KBM-7 (cell line): ENCODE data around the gene THAP9.
"Not testable (repeated sequence)": the region's sequence is repeated elsewhere in the genome, so short reads cannot be mapped to it uniquely, and the experiment has no call there.

Experiments
- DNase-seq: peaks from one replicate; pipeline ENCODE4 v3.0.0-alpha.2; 2015
- in situ Hi-C: fragments of 300-500 bp; cut with MboI; formaldehyde crosslinking; loops from 2 replicates; pipeline ENCODE4 v1.14.3; 2020; ENCODE audit warnings: low sequenced_read_pairs, low pct_unique_long_range_greater_than_20kb, mixed read lengths

The THAP9 gene

DNA sequence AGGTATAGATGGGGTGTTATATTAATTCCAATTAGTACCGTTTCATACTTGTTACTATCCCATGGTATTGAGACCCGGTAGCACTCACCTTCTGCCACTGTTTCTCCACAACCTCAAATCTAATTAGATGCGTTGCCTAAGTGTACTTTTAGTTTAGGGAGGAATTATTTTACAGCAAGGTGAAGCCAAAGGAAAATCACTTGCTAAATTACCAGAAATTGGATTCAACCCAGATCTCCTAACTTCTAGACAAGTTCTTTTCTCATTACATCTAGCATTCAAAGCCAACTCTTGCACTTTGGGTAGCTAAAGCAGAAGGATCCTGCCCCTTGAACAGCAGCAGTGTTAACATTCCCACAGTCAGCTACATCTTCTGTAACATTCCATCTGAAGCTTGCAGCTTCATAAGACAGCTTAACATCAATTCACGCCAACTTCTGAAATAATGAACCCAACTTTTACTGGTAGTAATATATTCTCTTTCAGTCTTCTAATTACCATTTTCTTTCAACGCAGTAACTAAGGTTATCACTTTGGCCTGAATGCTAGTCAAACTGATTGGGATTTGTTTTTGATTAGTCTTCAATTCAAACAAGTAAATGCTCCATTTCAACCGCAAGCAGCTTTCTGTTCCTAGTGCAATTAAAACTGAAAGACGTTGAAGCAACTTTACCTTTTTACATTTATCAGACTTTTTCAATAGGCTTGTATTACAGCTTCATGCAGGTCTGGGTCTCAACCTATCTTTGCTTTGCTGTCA lies 8.6 kb upstream of the THAP9 start:
- DNase-seq = peak; percentile 15
- in situ Hi-C loops = no loop called here

DNA sequence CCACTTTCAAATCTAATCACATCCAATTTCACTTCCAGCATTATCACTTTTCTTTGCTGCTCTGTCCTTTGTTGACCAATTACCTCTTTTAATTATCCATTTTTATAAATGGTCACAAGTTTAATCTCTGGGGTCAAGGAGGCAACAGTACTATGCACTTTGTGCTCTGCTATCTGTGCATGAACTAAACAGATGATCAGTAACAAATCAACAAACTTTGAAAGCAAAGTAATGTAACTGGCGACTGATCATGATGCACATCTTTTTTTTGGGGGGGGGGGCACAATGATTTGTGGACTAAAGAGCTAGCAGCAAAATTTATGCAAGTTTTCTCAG lies 8.1 kb upstream of the THAP9 start:
- DNase-seq = no peak

DNA sequence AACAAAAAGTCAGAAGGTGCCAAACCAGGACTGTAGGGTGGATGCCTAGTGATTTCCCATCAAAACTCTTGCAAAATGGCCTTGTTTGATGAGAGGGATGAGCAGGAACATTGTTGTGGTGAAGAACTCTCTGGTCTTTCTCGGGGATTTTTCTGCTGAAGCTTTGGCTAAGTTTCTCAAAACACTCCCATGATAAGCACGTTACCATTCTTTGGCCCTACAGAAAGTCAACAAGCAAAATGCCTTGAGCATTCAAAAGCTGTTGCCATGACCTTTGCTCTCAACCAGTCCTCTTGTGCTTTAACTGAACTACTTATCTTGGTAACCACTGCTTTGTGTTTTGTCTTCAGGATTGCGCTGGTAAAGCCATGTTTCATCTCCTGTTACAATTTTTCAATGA lies 6.6 kb upstream of the THAP9 start:
- in situ Hi-C loops = no loop called here
- DNase-seq = no peak

More for the DNA sequence above, 8.1 kb upstream of the THAP9 start:
- in situ Hi-C loops = no loop called here

DNA sequence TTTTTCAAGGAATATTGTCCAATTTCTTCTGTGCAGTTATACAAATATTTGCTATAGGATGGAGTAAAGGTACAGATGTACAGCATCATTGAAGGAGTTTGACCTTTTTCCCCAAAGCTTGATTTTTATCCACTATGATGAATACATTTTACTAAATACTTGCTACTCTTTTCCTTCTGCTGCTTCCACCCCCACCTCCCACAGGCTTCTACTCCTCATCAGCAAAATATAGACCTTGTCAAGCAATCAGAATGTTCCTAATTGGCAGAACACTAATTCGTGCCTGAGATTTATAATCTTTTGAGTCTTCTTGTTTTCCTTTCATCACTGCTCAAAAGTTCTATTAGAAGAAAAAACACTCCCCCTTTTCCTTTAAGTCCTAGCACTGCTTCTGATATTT lies 3.8 kb upstream of the THAP9 start:
- no peak for DNase-seq
- in situ Hi-C loops = no loop called here

DNA sequence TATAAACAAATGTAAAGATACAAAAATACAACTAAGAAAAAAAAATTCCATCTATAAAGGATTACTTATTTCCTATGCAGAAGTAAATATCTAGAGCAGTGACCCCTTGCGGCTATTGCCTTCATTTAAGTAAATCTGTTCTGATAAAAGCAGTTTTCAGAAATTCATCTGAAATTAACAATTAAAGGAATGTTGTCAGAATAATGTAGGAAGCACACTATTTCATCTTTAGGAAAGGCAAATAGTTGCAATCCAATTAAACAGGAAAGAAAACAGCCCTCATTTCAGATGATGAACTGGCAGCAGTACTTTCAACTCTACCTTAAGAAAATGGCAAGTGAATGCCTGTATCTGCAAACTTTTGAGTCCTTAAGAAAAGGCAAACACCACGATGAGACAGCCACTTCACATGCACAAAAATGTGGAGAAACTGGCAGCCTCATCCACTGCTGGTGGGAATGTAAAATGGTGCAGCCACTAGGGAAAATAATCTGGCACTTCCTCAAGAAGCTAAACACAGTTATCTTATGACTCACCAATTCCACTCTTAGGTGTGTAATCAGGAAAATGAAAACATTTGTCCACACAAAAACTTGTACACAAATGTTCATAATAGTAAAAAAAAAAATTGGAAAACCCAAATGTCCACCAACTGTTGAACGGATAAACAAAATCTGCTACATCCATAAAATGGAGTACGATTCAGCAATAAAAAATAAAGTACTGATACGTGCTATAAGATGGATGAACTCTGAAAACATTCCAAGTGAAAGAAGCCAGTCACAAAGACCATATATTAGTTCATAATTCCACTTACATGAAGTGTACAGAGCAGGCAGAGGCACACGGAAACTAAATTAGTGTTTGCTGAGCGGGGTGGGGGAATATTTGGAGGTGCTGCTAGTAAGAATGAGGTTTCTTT lies 2.0 kb upstream of the THAP9 start:
- in situ Hi-C loops = no loop called here
- DNase-seq = peak; percentile 33

DNA sequence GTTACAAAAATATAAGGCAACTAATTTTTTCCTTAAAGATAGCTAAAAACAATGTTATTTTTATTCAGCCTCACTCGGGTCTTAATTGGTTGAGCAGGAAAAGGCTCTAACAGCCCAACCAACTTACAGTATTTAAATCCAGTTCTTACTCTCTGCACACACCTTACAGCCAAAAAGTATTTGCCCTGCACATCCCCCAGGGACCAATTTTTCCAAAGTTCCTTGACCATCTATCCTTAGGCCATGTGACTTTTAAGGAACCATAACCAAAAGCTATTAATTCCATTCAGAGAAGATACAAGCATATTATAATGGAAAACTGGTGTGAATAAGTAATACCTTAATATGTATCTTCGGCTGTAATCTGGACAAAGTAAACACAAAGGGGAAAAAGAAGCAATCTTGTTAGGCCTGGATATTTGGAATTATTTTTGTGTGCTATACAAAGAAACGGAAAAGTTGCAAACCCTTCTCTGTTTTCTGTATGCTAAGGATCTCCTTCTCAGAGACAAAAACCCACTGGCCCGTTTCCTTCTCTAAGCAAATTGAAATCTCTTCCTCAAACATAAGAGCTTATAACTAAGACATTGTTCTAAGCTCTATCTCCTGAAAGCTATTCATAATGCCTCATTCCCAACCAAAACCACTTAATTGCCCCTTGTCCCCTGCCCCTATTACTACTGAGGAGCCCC lies 1.0 kb upstream of the THAP9 start:
- no peak for DNase-seq
- in situ Hi-C loops = no loop called here

DNA sequence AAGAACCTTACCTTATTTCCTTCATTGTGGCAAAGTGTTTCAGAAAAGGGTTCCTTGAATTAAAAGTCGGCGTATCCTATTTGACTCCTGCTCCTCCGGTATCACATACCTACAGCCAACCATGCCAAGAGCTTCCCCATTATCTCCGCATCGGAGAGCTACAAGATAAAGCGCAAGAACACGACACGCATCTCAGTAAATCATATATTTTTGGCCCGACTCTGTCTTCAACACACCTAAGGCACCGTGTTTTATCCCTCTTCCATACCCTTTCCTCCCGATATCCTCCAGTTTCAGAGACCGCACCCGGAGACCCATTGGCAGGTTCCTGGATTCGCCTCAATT lies 497 bp upstream of the THAP9 start:
- in situ Hi-C loops = no loop called here
- DNase-seq = no peak

DNA sequence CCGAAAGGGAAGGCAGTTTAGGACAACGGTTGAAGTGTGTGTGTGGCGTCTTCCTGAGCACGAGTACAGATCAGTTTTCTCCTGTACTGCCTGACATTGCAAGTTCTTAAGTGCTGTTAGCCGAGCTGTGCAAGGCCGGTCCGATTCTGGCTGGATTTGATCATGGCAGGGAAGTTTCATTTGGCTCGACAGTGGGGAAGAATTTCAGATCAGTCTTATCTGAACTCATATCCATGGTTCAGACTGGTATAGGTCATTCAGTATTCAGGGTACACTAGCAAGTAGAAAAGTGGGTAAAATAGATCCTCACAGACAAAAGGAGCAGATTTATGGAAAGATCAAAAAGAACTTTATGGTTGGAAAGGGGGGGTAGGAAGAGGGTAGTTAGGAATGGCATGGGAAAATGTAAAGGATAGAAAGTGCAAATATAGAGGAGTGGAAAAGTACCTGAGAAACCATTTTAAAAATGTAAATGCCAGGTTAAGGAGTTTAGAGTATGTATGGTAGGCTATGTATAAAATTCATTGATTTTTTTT lies 716 bp downstream of the THAP9 start:
- in situ Hi-C loops = no loop called here
- no peak for DNase-seq

DNA sequence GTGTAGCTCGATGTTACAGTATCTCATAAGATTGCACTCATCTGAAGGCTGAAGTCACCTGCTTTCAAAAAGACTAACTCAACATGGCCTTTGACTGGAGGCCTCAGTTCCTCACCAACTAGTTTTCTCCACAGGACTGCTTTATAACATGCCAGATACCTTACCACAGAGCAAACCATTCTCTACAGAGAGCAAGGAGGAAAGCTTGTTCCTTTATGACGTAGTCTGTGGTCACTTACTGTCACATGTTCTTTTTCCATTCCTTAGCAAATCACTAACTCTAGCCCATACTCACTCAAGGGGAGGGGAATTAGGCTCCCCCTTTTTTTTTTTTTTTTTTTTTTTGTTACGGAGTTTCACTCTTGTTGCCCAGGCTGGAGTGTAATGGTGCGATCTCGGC lies 3.2 kb downstream of the THAP9 start:
- DNase-seq = peak; percentile 40
- in situ Hi-C loops = no loop called here

DNA sequence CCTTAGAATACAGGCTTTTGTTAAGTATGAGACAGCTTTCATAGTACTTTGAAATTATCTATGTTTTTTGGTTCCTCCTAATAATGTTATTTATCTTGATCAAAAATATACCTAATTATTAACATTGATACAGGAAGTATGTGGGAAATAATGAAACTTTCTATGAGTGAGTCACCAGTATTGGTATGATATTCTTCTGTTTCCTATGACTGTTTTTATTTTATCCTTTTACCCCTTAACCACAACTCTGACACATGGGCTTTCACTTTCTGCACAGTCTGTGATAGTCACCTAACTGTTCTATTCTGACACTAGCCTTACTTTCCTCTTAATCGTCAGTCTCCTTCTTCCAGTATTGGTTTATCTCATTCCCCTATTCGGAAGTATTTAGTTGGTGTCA lies 4.7 kb downstream of the THAP9 start:
- in situ Hi-C loops = no loop called here
- no peak for DNase-seq

DNA sequence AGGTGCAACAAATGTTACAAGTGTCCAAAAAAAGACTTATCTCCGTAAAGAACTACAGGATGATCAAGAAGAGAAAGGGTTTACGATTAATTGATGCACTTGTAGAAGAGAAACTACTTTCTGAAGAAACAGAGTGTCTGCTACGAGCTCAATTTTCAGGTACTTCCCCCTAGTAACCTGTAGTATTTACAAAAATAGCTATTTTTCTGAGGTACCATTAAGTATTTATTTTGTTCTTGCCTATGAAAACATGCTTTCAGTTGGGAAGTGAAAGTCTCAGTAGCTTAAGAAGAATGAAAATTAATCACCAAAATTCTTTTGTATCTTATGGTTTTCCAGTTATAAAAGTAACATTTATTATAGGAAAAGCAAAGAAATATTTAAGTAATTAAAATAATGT lies 5.9 kb downstream of the THAP9 start:
- DNase-seq = no peak
- in situ Hi-C loops = no loop called here

DNA sequence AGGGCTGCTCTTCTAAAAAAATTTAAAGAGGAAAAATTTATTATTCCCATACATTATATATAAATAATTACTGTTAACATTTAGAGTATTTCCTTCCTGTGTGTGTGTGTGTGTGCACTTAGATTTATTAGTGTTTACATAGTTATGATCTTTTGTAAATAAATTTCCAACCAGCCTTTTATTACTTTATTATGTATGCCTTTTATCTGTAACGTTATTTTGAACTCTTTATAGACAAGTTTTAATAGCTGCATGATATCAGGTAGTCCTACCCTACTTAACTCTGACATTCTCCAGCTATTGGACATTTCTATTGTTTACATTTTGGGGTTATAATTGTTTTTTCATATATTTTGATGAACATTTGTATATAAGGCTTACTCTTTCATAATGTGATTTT lies 8.8 kb downstream of the THAP9 start:
- no peak for DNase-seq
- in situ Hi-C loops = no loop called here

DNA sequence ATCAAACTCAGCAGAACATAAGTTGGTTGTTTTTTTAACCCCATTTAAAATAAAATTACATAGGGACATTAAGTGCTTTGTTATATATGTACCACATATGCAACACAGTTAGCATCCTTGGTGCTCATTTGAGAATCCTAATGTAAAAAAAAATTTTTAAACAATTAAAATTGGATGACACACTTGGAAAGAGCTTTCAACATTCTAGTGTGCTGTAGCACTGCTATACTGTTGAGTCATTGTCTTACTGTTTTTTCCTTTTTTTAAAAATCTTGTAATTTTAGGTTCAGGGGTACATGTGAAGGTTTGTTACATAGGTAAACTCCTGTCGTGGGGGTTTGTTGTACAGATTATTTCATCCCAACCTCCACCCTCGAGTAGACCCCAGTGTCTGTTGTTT lies 12.8 kb downstream of the THAP9 start:
- no peak for DNase-seq
- in situ Hi-C loops = no loop called here

DNA sequence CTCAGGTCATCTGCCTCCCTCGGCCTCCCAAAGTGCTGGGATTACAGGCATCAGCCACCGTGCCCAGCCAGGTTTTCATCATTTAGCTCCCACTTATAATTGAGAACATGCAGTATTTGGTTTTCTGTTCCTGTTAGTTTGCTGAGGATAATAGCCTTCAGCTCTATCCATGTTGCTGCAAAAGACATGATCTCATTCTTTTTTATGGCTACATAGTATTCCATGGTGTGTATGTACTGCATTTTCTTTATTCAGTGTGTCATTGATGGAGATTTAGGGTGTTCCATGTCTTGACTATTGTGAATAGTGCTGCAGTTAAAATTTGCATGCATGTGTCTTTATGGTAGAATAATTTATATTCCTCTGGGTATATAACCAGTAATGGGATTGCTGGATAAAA lies 13.4 kb downstream of the THAP9 start:
- DNase-seq, in situ Hi-C loops: not testable (repeated sequence)

DNA sequence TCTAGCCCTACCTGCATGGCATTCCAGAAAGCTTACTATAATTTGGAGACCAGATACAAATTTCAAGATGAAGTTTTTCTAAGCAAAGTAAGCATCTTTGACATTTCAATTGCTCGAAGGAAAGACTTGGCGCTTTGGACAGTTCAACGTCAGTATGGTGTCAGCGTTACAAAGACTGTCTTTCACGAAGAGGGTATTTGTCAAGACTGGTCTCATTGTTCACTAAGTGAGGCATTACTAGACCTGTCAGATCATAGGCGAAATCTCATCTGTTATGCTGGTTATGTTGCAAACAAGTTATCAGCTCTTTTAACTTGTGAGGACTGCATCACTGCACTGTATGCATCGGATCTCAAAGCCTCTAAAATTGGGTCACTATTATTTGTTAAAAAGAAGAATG lies 17.6 kb downstream of the THAP9 start:
- DNase-seq = no peak
- in situ Hi-C loops = no loop called here

DNA sequence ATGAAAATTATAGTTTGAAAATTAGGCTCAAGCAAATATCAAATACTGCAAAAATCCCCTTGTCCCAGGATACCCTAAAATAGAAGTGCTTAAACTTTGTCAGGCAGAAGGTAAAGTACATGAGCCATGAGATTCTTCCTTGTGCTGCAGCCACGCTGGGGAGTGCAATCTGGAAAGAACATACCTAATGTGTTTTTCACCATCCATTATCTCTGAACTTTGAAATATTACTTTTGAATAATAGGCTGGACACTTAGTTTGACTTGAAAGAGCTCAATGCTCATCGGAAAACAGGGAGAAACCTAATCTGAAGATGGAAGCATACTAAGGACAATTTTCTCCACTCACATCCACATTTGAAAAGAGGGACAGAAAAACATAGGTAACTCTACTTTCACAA lies 18.9 kb downstream of the THAP9 start:
- no peak for DNase-seq
- in situ Hi-C loops = no loop called here

DNA sequence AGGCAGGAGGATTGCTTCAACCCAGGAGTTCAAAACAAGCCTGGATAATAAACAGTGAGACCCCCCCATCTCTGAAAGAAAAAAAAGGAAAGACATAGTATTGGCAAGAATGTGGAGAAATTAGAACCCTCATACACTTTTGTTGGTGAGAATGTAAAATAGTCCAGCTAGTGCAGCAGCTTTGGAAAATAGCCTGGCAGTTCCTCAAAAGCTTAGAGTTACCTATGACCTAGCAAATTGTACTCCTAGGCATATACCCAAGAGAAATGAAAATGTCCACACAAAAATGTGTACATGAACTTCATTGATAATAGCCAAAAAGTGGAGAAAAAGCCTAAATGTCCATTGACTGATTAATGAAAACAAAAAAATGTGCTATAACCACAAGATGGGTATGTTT lies 21.3 kb downstream of the THAP9 start:
- DNase-seq = no peak
- in situ Hi-C loops = no loop called here

DNA sequence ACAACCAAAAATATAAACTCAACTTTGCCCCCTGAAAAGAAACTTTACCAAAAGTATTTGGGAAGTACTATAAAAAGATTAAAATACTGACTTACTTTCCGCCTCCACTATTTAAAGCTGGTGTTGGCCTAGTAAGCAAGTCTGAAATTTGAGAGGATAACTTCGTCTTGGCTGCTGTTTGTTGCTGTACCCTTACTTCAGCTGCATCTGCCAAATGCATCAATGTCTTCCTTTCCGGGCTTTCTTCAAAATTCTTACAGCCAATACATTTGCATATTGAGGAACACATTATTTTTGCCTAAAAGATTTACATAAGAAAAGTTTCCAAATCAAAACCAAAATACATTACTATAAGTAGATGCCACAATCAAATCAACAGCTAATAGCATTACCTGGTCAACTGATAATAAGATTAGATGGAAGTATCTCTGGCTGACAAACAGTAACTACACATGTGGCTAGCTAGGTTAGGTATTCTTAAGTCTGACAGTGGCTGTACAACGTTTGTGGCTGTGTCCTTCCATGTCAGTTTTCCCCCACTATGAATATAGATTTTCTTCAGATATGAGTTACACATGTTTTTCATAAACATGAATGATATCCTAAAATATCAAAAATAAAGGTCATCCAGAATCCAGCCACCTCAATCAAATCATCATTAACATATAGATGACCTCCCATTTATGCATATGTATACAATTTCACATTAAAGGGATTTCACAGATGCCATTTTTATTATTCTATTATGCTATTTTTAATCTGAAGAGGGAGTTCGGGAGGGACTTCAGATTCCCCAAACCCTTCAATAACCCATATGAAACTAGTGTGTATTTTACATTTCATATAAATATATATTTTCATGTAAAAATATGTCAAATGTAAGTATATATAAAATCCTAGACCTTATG lies 30.6 kb downstream of the THAP9 start:
- in situ Hi-C loops = no loop called here
- DNase-seq = no peak

DNA sequence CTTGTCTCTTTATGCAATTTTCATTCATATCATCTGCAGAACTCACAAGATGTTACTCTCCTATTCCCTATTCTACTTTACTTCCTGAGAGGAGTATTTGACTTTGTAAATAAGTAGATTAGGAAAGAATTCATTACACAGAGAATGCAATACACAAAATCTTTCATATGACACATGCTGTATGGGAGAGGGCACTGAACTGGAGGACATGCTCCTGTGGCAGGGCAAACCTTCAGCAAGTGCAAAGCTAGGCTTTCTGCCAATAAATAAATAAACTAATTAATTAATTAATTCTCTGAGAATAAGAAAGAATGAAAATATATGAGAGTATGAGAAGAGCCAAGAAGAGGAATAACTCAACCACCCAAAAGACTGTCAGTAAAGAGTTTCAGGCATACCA lies 33.9 kb downstream of the THAP9 start:
- in situ Hi-C loops = no loop called here

More for the DNA sequence above, 33.9 kb downstream of the THAP9 start:
- no peak for DNase-seq
